H9 (cell line): ENCODE results near the gene DUSP2. TPM values are rescaled to one million over a fixed set of nuclear protein-coding genes. Genes with fewer than 3 reads are reported as not detected.

ENCODE experiments used
- DNase-seq: peaks from one replicate; pipeline ENCODE4 v3.0.0-alpha.2; 2017
- H2AFZ ChIP-seq: one replicate; pipeline ENCODE4 v1.6.1; 2013; ENCODE audit warnings: mild to moderate bottlenecking, low read length, control low read depth, moderate library complexity
- H2AK5ac ChIP-seq: 2 replicates; pipeline ENCODE4 v1.6.1; 2013; ENCODE audit warnings: low read length, control low read depth, mixed read lengths; ENCODE audit not compliant: insufficient read length
- H2BK120ac ChIP-seq: one replicate; pipeline ENCODE4 v1.6.1; 2013; ENCODE audit warnings: low read depth, mild to moderate bottlenecking, low read length, control low read depth, inconsistent platforms; ENCODE audit not compliant: poor library complexity, severe bottlenecking
- H2BK12ac ChIP-seq: 2 replicates; pipeline ENCODE4 v1.6.1; 2013; ENCODE audit warnings: low read length, control low read depth, mixed read lengths, low read depth; ENCODE audit not compliant: insufficient read length
- H2BK15ac ChIP-seq: 2 replicates; pipeline ENCODE4 v1.6.1; 2013; ENCODE audit warnings: low read depth, low read length, control low read depth
- H2BK20ac ChIP-seq: one replicate; pipeline ENCODE4 v1.6.1; 2013; ENCODE audit warnings: low read depth, mild to moderate bottlenecking, low read length, control low read depth, inconsistent platforms; ENCODE audit not compliant: poor library complexity, severe bottlenecking
- H2BK5ac ChIP-seq: 2 replicates; pipeline ENCODE4 v1.6.1; 2013; ENCODE audit warnings: low read length, control low read depth, mixed read lengths; ENCODE audit not compliant: insufficient read length
- H3K14ac ChIP-seq: 2 replicates; pipeline ENCODE4 v1.6.1; 2013; ENCODE audit warnings: low read length, control low read depth; ENCODE audit not compliant: insufficient read depth
- H3K18ac ChIP-seq: 2 replicates; pipeline ENCODE4 v1.6.1; 2013; ENCODE audit warnings: low read depth, mild to moderate bottlenecking, mixed read lengths, low read length, control low read depth; ENCODE audit not compliant: insufficient read length
- H3K23ac ChIP-seq: 2 replicates; pipeline ENCODE4 v1.6.1; 2013; ENCODE audit warnings: low read length, control low read depth, mixed read lengths, low read depth; ENCODE audit not compliant: insufficient read length
- H3K23me2 ChIP-seq: 2 replicates; pipeline ENCODE4 v1.6.1; 2013; ENCODE audit warnings: low read depth, mild to moderate bottlenecking, mixed read lengths, low read length, control low read depth; ENCODE audit not compliant: insufficient read length, poor library complexity, severe bottlenecking
- H3K27ac ChIP-seq: 2 replicates; pipeline ENCODE4 v1.5.1; 2013; ENCODE audit warnings: low read length, control low read depth, mixed read lengths, low read depth; ENCODE audit not compliant: insufficient read length
- H3K27me3 ChIP-seq: 2 replicates; pipeline ENCODE4 v1.6.1; 2013; ENCODE audit warnings: low read length, control low read depth, inconsistent platforms; ENCODE audit not compliant: insufficient read depth
- H3K4ac ChIP-seq: 2 replicates; pipeline ENCODE4 v1.6.1; 2013; ENCODE audit warnings: low read depth, mild to moderate bottlenecking, control low read depth, inconsistent platforms, low read length, moderate library complexity
- H3K4me1 ChIP-seq: 2 replicates; pipeline ENCODE4 v1.6.1; 2013; ENCODE audit warnings: low read length, control low read depth, inconsistent platforms; ENCODE audit not compliant: insufficient read depth
- H3K4me2 ChIP-seq: 2 replicates; pipeline ENCODE4 v1.6.1; 2013; ENCODE audit warnings: low read length, control low read depth, mixed read lengths; ENCODE audit not compliant: insufficient read length, insufficient read depth
- H3K56ac ChIP-seq: 2 replicates; pipeline ENCODE4 v1.6.1; 2013; ENCODE audit warnings: low read depth, mild to moderate bottlenecking, mixed read lengths, low read length, control low read depth; ENCODE audit not compliant: insufficient read length
- H3K79me1 ChIP-seq: 2 replicates; pipeline ENCODE4 v1.6.1; 2013; ENCODE audit warnings: low read depth, mild to moderate bottlenecking, moderate library complexity, low read length, control low read depth, inconsistent platforms; ENCODE audit not compliant: insufficient read depth, poor library complexity, severe bottlenecking
- H3K79me2 ChIP-seq: 2 replicates; pipeline ENCODE4 v1.6.1; 2013; ENCODE audit warnings: low read length, control low read depth, inconsistent platforms; ENCODE audit not compliant: insufficient read depth
- H3K9ac ChIP-seq: 2 replicates; pipeline ENCODE4 v1.6.1; 2013; ENCODE audit warnings: low read length, control low read depth, mixed read lengths; ENCODE audit not compliant: insufficient read length; ENCODE audit errors: extremely low read depth
- H3K9me3 ChIP-seq: one replicate; pipeline ENCODE4 v1.6.1; 2013; ENCODE audit warnings: low read depth, low read length, inconsistent platforms; ENCODE audit not compliant: control insufficient read depth
- H3T11ph ChIP-seq: one replicate; pipeline ENCODE4 v1.6.1; 2013; ENCODE audit warnings: mild to moderate bottlenecking, low read length, control low read depth, inconsistent platforms
- H4K20me1 ChIP-seq: one replicate; pipeline ENCODE4 v1.6.1; 2013; ENCODE audit not compliant: control insufficient read depth, insufficient read length, insufficient read depth
- H4K5ac ChIP-seq: 2 replicates; pipeline ENCODE4 v1.6.1; 2013; ENCODE audit warnings: low read depth, mild to moderate bottlenecking, mixed read lengths, low read length, control low read depth; ENCODE audit not compliant: insufficient read length
- H4K8ac ChIP-seq: replicated peaks from 2 replicates; pipeline ENCODE4 v1.6.1; 2013; ENCODE audit warnings: low read length, control low read depth, mixed read lengths, low read depth; ENCODE audit not compliant: insufficient read length
- H4K91ac ChIP-seq: 2 replicates; pipeline ENCODE4 v1.6.1; 2013; ENCODE audit warnings: low read depth, mild to moderate bottlenecking, moderate library complexity, mixed read lengths, low read length, control low read depth; ENCODE audit not compliant: insufficient read length
- H3K27ac Mint-ChIP-seq, 3 experiments: 2 replicates in 2 of 3; 3 replicates in 1 of 3; pipeline ENCODE4 v1.8.0; 2020 to 2021; ENCODE audit warnings: mixed read lengths in 3 of 3, mild to moderate bottlenecking in 1 of 3, moderate library complexity in 1 of 3
- H3K27me3 Mint-ChIP-seq: 2 replicates; pipeline ENCODE4 v1.8.0; 2021; ENCODE audit warnings: low read depth, mild to moderate bottlenecking, moderate library complexity, mixed read lengths
- H3K36me3 Mint-ChIP-seq, 3 experiments: 2 replicates in 2 of 3; 3 replicates in 1 of 3; pipeline ENCODE4 v1.8.0; 2020 to 2021; ENCODE audit warnings: low read depth in 3 of 3, mixed read lengths in 3 of 3; ENCODE audit not compliant: insufficient read depth in 1 of 3
- H3K4me1 Mint-ChIP-seq, 2 experiments: 2 replicates each; pipeline ENCODE4 v1.8.0; 2020; ENCODE audit warnings: mixed read lengths in 2 of 2
- H3K4me3 Mint-ChIP-seq, 2 experiments: 2 replicates in 1 of 2; 3 replicates in 1 of 2; pipeline ENCODE4 v1.8.0; 2020 to 2021; ENCODE audit warnings: mild to moderate bottlenecking in 2 of 2, mixed read lengths in 2 of 2, moderate library complexity in 1 of 2
- H3K9me3 Mint-ChIP-seq, 2 experiments: 2 replicates in 1 of 2; 3 replicates in 1 of 2; pipeline ENCODE4 v1.8.0; 2020; ENCODE audit warnings: mild to moderate bottlenecking in 2 of 2, mixed read lengths in 2 of 2, moderate library complexity in 1 of 2
- CTCF ChIP-seq: fragments of 200-600 bp; sonication (generic); conservative IDR thresholded peaks from 3 replicates; pipeline ENCODE4 v1.8.0; 2021; ENCODE audit warnings: antibody characterized with exemption, mild to moderate bottlenecking
- WGBS: extraction: QIAGEN DNeasy Blood & Tissue Kit; methylation state at CpG from one replicate; pipeline ENCODE4 v1.1.7; 2013; ENCODE audit warnings: missing lambda C conversion rate, low lambda C conversion rate, mixed read lengths; ENCODE audit not compliant: insufficient read length; ENCODE audit errors: extremely low coverage; 5-methylcytosine and 5-hydroxymethylcytosine counted together
- total RNA-seq: library from RNA; stranded (reverse); gene quantifications from 2 replicates; pipeline ENCODE4 v1.2.1, GENCODE V29; 2021

DUSP2 gene
- total RNA-seq, 1 experiment from 2014 or later, result 14.9 TPM

DNA sequence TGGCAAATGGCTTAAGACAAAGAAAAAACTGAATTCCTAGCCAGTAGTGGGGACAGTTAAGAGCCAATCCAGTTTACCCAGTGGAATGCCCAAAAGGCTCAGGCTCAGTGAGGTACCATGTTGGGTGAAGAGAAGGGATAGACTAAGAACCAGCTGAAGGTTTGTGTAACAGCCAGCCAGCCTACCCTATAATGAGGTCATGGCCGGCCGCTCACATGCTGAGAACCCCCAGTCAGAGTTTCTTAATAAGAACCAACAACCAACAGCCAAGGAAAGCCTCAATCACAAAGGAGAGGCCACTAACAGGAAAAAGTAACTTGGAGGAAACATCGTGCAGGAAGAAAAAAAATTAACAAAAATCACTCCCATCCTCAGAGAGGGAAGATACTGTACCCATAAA is 25.4 kb upstream of the DUSP2 start:
- Histone ChIP-seq H2BK5ac (no peak overlapping the region), H3K14ac (no peak overlapping the region), H4K5ac (no peak overlapping the region), H2AK5ac (no peak overlapping the region), H4K91ac (no peak overlapping the region), H3K4ac (no peak overlapping the region), H2BK12ac (no peak overlapping the region), H3K56ac (no peak overlapping the region), H4K8ac (no peak overlapping the region), H3K9ac (no peak overlapping the region), H3K79me1 (no peaks in the 10 kb centered on the region), H2AFZ (no peak overlapping the region), H2BK20ac (no peak overlapping the region), H3K23ac (no peak overlapping the region), H3K27me3 (no peaks in the 10 kb centered on the region), H3K18ac (no peak overlapping the region), H2BK15ac (no peak overlapping the region), H3K23me2 (no peaks in the 10 kb centered on the region), H3T11ph (no peak overlapping the region), H4K20me1 (no peaks in the 10 kb centered on the region), H3K27ac (no peak overlapping the region), H3K4me2 (no peak overlapping the region), H3K4me1 (peaks cover 2% of the 10 kb centered on the region; the same call in 1 of the 2 replicates), H3K9me3 (no peaks in the 10 kb centered on the region), H3K79me2 (no peaks in the 10 kb centered on the region), H2BK120ac (no peak overlapping the region)
- Mint-ChIP-seq H3K9me3 (peaks cover 8 to 18% of the 10 kb centered on the region in 2 experiments), H3K4me1 (peaks cover 6 to 7% of the 10 kb centered on the region in 2 experiments; a peak in 3 of 4 replicates), H3K4me3 (no peak overlapping the region), H3K36me3 (peaks cover 0 to 8% (median 0%) of the 10 kb centered on the region in 3 experiments; a peak in 1 of 7 replicates), H3K27ac (no peak overlapping the region), H3K27me3 (no peaks in the 10 kb centered on the region; the same call in none of the 2 replicates)
- no peak for TF ChIP-seq CTCF
- no CpG with 5 or more reads among the region's 3 CpGs for WGBS
- no peak for DNase-seq
